NOMO-1 (cell line): ENCODE measurements around the gene RYR2.

ENCODE experiments used
- DNase-seq, 2 experiments: peaks; one replicate each; lab custom pipeline; 2025; ENCODE audit not compliant: unreplicated experiment in 2 of 2; lab: John Stamatoyannopoulos, UW

The RYR2 gene

DNA sequence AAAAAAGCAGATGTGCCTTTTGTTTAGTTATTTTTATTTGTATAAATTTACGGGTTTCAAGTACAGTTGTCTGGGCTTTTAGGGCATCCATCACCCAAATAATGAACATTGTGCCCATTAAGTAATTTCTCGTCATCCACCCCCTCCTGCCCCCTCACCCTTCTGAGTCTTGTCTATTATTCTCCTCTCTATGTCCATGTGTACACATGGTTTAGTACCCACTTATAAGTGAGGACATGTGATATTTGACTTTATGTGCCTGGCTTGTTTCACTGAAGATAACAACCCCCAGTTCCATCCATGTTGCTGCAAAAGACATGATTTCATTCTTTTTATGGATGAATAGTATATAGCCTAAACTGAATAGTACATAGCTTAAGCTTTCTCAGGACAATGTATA lies 659.5 kb downstream of the RYR2 start:
- DNase-seq = no peak

DNA sequence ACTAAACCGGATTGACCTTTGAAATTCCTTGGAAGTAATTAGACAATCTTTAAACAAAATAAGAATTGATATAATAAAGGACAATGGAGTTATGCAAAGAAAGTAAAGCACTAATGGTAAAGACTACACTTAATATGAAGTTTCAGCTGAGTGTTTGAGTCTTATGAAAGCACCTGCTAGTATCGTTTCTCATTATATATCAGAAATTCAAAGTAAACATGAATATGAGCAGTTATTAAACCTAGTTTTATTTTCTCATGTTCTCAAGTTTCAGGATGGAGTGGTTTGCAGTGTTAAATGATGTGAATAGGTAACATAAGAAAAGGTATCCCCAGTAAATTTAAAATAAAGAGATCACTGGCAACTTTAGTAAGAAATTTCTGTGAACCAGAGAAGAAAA lies 660.2 kb downstream of the RYR2 start:
- DNase-seq = no peak

DNA sequence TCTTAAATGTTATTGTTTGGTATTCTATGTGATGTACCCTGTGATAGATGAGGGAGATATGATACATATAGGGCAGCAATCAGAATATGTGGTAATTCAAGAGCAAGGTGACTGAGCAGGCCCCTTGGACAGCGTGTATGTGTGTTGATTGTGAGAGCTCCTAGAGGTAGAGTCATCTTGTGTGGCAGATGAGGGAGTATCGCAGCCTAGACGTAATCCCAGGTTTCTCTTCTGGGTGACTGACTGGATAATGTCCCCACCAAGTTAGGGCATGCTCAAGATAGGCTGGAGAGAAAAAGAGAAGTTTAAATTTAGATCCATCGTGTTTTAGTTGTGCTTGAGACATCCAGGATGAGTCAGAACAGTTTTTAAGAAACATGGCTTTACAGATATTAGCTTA lies 663.5 kb downstream of the RYR2 start:
- DNase-seq = peak; percentile 66 to 89

DNA sequence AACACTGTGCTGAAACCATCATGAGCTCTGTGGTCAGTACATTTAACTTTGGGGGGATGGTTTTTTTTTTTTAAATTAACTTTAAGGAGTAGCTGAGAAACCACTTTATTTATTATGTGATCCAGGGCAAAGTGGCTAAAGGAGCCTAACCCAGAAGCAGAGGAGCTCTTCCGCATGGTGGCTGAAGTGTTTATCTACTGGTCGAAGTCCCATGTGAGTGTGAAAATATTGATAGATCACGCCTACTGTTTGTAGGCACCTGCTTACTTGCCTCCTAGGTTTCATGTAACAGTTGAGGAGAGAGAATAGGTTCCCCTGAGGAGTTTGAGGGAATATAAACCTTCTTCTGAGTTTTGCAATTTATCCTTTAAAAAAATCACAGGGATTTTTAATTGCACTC lies 667.4 kb downstream of the RYR2 start:
- DNase-seq = no peak

DNA sequence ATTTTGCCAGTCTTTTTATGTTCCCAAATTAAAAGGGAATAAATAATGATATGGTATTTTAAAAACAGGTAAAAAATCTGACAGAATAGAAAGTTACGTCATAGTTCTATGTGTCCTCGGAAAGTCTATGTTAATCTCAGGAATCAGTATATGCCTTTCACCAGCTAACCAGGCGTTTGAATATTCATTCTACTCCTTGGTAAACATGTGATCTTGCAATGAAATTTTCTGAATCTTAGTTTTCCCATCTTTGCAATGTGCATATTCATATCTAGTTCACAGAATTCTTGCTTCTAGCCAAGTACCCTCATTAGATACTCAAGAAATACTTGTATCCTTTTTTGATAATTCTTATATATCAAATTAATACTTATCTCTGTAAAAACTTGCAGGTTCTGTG lies 669.3 kb downstream of the RYR2 start:
- DNase-seq = no peak

DNA sequence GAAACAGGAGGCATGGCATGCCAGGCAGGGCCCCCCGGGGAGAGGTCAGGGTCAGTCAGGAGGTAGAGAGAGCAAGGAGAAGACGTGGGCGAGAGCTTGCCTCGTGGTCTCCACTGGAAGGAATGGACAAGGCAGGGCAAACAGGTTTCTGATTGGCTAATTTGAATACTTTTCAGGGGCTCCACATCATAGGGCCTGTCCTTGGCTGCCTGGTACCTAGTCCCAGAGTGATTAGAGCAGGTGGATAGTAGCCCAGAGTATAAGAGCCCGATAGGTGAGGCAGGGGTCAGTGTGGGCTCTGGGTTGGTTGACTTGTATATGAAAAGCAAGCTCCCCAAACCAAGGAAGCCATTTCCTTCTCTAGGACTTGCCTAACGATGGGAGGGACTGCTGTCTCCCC lies 670.1 kb downstream of the RYR2 start:
- DNase-seq = no peak

DNA sequence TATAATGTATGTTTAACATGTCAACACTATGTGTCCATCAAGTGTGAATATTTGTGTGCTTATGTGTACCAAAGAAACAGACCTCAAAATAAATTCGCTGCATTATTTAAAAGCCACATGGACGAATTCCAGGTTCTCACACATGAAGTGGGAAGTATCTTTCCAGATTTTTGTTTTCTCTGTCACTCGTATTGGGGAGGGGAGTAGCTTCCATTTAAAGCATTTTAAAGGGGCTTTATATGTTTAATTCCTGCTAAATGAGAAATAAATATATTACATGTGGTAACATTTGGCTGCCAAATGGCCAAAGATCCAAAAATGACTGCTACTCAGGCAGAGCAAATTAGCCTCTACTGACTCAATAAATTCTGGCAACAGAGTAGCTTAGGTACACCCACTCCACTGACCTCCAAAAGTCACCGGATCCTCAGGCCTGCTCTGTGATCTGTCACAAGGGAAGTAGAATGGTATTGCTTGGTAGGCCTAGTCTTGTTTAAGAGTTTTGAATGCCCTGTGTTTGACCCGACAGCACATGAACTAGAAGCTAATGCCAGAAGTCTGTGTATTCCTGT lies 670.7 kb downstream of the RYR2 start:
- no peak for DNase-seq

DNA sequence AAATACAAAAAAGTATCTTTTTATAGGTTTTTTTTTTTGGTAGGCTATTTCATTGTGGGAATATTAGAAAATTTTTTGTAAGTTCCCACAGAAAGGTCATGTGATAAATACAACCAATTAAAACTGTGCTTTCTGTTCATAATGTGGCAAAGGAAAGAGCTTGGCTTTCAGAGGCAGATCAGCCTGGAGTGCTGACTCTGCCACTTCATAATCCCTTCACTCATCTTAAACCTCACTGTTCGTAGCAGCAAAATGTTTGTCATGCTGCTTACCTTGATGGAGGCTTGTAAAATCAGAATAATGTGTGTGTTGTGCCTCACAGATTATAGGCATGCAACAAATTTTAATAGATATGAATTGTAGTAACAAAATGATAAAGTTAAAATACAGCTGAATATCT lies 671.9 kb downstream of the RYR2 start:
- no peak for DNase-seq

DNA sequence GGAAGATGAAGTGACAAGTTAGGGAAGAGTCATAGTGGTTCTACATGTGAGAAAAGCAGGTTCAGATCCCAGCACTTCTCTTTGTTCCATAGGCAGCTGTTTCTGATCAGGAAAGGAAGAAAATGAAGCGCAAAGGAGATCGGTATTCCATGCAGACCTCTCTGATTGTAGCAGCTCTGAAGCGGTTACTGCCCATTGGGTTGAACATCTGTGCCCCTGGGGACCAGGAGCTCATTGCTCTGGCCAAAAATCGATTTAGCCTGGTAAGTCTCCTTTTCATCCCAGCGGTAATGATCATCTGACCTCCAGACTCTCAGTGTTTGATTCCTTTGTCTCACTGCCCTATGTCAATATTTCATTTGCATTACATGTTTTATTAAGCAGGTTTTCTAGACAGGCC lies 675.1 kb downstream of the RYR2 start:
- DNase-seq = no peak

DNA sequence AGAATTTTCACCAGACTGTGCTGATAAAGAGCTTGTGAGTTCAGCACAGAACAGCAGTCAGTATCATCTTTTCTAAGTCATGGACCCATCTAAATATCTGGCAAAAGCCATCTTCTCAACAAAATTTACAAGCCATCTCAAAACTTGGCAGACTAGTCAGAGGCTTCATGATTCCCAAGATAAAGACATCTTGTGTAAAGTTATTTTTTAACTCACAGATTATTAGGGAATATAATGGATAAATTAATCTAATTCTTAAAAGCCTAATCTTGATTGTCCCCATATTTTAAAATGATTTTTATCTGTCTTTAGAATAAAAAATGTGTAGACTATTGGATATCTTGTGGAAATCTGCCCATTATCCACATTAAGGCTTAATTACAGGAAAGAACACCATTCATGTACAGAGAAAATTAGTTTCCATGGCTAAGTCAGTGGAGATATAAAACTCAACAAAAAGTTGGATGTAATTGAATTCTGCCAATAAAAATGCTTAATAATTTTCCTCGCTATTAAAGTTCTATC lies 688.9 kb downstream of the RYR2 start:
- DNase-seq = no peak

DNA sequence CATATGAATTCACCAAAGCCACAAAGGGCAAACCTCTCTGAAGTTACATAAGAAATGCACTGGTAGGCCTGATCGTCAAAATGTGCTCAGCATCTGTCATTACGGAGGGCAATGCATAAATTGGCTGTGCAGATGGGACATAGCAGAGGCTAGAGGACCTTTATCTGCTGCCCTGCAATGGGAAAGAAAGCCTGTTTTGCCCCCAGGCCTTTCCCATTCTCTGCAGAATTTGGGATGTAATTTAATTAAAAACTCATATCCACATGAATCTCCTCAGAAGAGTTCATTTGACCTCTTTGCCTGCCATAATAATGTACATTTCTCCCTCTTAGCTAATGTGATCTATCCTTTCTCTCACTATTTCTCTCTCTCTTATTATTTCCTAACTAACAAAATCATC lies 690.7 kb downstream of the RYR2 start:
- no peak for DNase-seq

DNA sequence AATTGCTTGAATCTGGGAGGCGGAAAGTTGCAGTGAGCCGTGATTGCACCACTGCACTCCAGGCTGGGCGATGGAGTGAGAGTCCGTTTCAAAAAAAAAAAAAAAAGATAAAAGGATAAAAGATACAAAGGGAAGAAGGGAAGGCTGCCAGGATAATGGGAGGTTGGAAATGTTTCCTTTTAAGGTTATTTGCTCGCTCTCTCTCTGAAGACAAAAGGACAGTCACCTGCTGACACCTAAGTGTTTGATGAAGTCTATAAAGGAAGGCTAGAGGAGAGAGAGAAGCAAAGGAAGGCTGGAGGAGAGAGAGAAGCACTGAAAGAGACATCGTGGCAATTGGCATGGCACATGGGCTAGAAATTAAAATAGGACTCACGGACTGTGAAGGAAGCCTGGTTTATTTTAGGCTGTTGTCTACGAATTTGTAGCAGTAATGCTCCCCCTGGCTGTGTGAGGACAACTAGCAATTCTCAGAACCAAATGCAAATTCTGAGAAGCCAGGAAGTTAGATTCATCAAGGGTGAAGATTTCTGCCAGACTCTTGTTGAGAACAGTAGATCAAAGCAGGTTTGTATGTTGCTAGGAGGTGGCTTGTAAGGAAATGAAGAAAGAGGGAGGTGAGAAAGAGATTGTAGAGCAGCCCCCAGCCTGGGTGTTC lies 694.5 kb downstream of the RYR2 start:
- DNase-seq = peak; percentile 12

DNA sequence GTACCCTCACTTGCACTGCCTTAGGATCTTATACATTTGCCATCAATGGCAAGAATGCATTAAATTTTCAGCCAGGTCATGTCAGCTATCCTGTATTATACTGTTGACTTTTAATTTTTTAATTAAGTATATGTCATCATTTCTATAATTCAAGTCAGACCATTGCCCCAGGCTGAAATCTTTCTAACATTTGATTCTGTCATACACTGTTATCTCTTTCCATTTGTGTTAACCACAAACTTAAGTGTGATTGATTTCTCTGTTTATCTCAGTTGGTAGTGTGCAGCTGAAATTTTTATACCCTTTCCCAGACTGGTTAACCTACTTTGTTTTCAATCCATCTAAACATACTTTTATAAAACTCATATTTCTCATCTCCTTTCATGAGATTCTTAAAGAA lies 695.5 kb downstream of the RYR2 start:
- no peak for DNase-seq

DNA sequence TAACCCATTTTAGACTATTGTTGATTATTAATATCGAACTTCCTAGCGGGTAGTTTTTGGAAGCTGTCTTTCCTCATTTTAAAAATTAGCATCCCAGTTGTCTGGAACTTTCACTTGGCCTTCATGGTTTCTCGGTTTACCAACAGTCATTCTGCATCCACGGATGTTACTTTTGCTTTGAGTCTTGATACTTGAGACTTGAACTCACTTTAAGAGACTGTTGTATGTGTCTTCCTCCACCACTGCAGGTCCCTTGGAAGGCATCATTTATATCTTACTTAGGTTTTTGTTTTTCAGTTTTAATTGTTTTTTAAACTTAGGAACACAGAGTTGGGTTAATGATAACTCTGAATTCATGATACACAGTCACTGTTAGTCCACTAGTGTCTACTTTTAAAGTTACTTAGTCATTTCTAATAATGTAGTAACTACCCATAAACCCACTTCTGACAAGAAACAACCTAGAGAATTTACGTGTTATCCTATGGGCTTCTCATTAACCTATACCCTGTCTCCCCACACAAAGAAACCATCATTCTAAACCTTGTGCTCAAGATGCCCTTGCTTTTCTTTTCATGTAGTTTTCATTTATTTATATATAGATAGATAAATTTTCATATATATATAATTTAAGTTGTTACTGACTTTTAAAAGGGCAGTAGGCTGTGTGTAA lies 696.1 kb downstream of the RYR2 start:
- no peak for DNase-seq

DNA sequence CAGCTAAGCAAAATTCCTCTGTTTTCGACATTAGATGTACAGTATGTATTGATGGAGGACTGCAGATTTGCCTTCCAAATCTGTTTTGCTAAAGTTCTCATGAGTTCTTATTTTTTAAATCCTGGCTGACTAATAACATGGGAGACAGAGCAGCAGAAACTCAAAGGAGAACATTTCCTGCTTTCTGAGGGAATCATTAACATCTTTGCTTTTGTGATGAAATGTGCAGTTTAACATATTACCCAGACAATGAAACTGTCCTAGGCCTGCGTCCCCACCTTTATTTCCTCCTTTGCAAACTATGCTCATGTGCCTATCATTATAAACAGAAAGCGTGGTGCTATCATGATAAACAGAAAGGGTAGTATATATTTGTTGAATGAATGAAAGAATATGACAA lies 698.9 kb downstream of the RYR2 start:
- no peak for DNase-seq

DNA sequence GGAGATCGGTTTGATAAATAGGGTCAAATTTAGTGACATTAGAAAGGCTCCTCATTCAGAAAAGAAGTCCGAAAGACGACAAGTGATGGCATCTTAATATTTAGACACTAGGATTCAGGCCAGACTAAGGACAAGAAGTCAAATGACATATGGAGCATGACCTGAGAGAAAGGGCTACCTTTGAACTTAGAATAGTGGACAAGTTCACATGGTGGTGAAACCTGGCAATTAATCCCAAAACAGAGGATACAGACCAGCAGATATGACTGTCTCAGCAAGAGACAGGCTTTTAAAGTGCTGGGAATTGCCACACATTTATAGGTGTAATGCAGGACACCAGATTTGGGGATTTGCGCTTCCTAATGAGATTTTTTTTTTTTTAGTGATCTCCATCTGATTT lies 703.6 kb downstream of the RYR2 start:
- DNase-seq = no peak

DNA sequence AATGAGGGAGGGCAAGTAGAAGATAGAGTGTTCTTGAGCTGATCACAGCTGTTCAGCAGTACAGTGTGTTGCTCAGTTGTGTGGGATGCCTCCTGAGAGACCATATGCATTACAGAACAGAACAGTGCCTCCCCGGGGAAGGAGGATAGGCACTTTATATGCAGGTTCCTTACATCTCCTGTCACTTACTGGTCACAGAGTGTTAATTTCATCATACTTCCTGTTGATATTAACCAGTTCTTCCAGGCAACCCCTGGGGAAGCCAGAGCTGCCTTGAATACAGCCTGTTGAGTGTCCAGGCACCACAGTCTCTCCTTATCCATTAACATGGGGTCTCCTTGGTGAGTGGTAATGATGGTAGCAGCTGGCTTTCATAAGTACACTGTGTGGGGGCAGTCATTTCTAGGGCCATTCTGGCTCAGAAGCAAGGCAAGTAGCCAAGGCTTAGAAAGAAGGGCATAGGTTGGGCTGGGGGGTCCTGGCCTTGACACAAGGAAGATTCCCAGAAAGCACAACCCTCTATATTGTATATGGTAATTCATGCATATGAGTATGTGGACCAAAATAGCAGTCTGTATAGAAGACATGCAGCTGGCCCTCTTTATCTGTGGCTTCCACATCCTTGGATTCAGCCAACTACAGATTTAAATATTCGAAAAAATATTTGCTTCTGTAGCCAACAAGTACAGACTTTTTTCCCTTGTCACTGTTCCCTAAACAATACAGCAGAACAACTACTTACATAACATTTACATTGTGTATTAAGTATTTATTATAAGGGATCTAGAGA lies 706.4 kb downstream of the RYR2 start:
- no peak for DNase-seq

DNA sequence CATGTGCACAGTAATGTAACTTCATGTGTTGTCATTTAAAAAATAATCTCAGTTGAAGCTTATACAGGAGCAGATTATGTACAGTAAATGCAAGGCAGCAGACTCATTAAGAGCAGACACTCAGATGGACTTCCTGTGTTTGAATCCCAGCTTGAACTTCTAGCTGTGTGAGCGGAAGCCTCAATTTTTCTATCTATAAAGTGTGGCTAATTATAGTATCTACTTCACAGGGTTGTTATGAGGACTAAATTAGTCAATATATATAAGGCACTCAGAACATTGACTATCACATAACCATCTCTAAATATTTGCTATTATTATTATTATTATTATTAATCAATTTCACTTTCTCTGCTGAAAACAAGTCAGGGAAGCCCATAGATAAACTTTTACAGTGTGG lies 707.1 kb downstream of the RYR2 start:
- no peak for DNase-seq

DNA sequence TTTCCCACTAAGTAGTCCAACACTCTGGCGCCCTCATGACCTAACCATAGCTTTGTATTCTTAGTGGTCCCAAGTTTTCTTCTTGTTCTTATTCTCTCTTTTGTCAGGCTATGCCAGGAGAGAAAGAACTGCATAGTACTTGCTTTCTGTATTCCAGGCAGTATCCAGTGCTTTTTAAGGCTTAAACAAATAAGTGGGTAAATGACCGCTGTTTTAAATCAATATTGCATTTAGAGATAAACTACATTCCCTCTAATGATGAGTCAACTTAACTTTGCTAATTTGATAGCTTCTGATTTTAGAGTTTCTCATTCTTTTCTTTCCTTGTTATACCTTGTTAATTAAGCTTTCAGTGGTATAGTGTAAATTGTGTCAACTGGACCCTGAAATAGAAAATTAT lies 709.1 kb downstream of the RYR2 start:
- no peak for DNase-seq

DNA sequence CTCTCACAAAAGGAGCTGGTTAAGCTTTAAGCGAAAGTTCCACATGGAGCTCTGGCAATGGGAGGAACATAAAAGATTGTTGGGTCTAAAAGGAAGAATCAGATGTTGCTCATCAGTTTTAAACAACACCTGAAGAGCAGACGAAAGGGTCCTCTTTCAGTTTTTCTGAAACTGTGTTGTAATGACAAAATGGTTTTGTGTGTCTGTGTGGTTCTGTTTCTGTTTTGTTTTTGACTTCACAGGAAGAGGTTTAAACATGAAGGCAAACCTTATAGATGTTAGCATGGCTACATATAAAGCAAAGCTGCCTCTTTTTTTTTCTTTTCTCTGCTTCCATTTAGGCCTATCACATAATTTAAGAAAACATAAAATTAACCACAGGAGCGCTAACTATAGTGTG lies 712.6 kb downstream of the RYR2 start:
- DNase-seq = no peak

DNA sequence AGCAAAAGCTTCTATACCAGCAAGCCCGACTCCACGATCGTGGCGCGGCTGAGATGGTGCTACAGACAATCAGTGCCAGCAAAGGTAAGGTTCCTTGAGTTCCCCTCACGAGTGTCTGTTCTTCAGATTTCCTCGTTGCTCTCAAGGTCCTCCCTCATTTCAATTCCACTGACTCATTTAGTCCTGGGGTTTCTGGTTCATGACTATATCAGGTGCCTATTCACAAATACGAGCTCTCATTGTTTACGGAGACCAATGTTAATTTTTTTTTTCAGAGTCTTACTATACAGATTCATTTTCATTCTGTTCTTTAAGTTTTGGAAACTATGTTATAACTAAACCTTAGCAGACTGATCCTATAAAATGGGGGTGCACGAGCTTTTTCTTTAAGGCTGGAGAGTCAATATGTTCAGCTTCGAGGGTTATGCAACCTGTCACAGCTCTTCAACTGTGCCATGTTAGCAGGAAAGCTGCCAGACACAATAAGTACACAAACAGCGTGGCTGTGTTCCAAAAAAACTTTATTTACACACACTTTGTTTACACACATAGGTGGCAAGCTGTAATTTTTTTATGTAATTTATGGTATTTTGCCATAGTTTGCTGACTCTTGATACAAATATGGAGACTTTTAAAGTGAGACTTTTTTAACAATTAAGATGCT lies 714.5 kb downstream of the RYR2 start:
- DNase-seq = no peak
